ENCODE measurements around the gene PJA2. TPM values are rescaled to one million over a fixed set of nuclear protein-coding genes. Genes with fewer than 3 reads are reported as not detected.

The PJA2 gene
- total and polyA plus RNA-seq, 2 donors (not counting 1 experiment from before 2014, with no cell fraction given) = 21.3 to 90.4 TPM

- Histone ChIP-seq H3K27ac (ENCODE audit: low read length in 2 of 2) (no peak overlapping the region), H3K36me3 (replicated peaks in 1 of 2; ENCODE audit: control extremely low read depth in 1 of 2, control insufficient read depth in 1 of 2, extremely low read depth in 1 of 2, insufficient read depth in 2 of 2, low read length in 1 of 2) (peaks cover 3% of the 10 kb centered on the region in 2 experiments), H3K9me3 (ENCODE audit: control extremely low read depth in 1 of 3, control insufficient read depth in 2 of 3, insufficient read depth in 1 of 3, low read length in 2 of 3) (peaks cover 0 to 14% (median 2%) of the 10 kb centered on the region in 3 donors), H4K20me1 (ENCODE audit: control insufficient read depth, insufficient read depth, low read length, poor library complexity, severe bottlenecking) (peaks cover 45% of the 10 kb centered on the region), H3K27me3 (replicated peaks in 1 of 4; ENCODE audit: control extremely low read depth in 1 of 4, control insufficient read depth in 3 of 4, insufficient read depth in 4 of 4, low read length in 3 of 4) (no peaks in the 10 kb centered on the region), H3K4me3 (ENCODE audit: control extremely low read depth in 1 of 5, extremely low read depth in 1 of 5, insufficient read depth in 1 of 5, low read depth in 2 of 5, low read length in 4 of 5) (no peak overlapping the region), H3K79me2 (ENCODE audit: control insufficient read depth, insufficient read depth, low read length) (peaks cover 96% of the 10 kb centered on the region), H3K4me2 (replicated peaks; ENCODE audit: low read depth, low read length, poor library complexity, severe bottlenecking) (peak overlapping the region; percentile 13), H3K9ac (ENCODE audit: low read length) (no peak overlapping the region), H3K4me1 (ENCODE audit: control insufficient read depth in 2 of 2, insufficient read depth in 2 of 2, low read length in 2 of 2) (peaks cover 13 to 56% of the 10 kb centered on the region in 2 donors), H2AFZ (ENCODE audit: insufficient read depth, low read depth, low read length, poor library complexity, severe bottlenecking) (no peak overlapping the region)
- H3K9me3 Mint-ChIP-seq (ENCODE audit: insufficient read depth) = no peaks in the 10 kb centered on the region
- H3K4me3 Mint-ChIP-seq = no peak overlapping the region
- CTCF ChIA-PET = no interaction called here
- no CpG with 5 or more reads among the region's 6 CpGs for WGBS (ENCODE audit: insufficient coverage)
- no peaks in the 10 kb centered on the region for H3K27me3 Mint-ChIP-seq
- ATAC-seq (ENCODE audit: low read depth) (no peak), DNase-seq (no peak)
- H3K4me1 Mint-ChIP-seq = peaks cover 71% of the 10 kb centered on the region
- H3K27ac Mint-ChIP-seq = no peak overlapping the region
- intact Hi-C loops (cut with micrococcal nuclease) = no loop called here
- no peak for TF ChIP-seq CTCF (IDR thresholded peaks at IDR 0.05)
- TF ChIP-seq EZH2 (IDR thresholded peaks at IDR 0.05; ENCODE audit: borderline replicate concordance, insufficient read depth, low read depth, low read length, poor library complexity, severe bottlenecking) = no peak
- POLR2A ChIA-PET = interaction anchor here (0.6 kb wide), 2 partner anchors 9 to 704 kb away, joined by 3 to 4 read pairs; no protein-coding TSS in a partner anchor
Observed at GRCh38 chr5:109404428-109404960, 5.3 kb downstream of the PJA2 start.

- 100% methylated on average over 2 of the region's 5 CpGs for WGBS (ENCODE audit: insufficient coverage)
- no peak for TF ChIP-seq CTCF (IDR thresholded peaks at IDR 0.05)
- no peak for TF ChIP-seq EZH2 (IDR thresholded peaks at IDR 0.05; ENCODE audit: borderline replicate concordance, insufficient read depth, low read depth, low read length, poor library complexity, severe bottlenecking)
- POLR2A ChIA-PET = no interaction called here
- H3K4me1 ChIP-seq (ENCODE audit: control insufficient read depth in 2 of 2, insufficient read depth in 2 of 2, low read length in 2 of 2) = peaks cover 19 to 59% of the 10 kb centered on the region in 2 donors
- ATAC-seq (ENCODE audit: low read depth) (no peak), DNase-seq (no peak)
- Mint-ChIP-seq H3K27ac (no peak overlapping the region), H3K27me3 (no peaks in the 10 kb centered on the region), H3K4me1 (peaks cover 72% of the 10 kb centered on the region), H3K4me3 (no peak overlapping the region), H3K9me3 (ENCODE audit: insufficient read depth) (no peaks in the 10 kb centered on the region)
- H3K9me3 ChIP-seq (ENCODE audit: control extremely low read depth in 1 of 3, control insufficient read depth in 2 of 3, insufficient read depth in 1 of 3, low read length in 2 of 3) = peaks cover 0 to 14% (median 2%) of the 10 kb centered on the region in 3 donors
- CTCF ChIA-PET = no interaction called here
- peaks cover 55% of the 10 kb centered on the region for H4K20me1 ChIP-seq (ENCODE audit: control insufficient read depth, insufficient read depth, low read length, poor library complexity, severe bottlenecking)
- H3K4me3 ChIP-seq (ENCODE audit: control extremely low read depth in 1 of 5, extremely low read depth in 1 of 5, insufficient read depth in 1 of 5, low read depth in 2 of 5, low read length in 4 of 5) = no peak overlapping the region
- intact Hi-C loops (cut with micrococcal nuclease) = no loop called here
- H3K27ac ChIP-seq (ENCODE audit: low read length in 2 of 2) = no peak overlapping the region
- H3K4me2 ChIP-seq (replicated peaks; ENCODE audit: low read depth, low read length, poor library complexity, severe bottlenecking) = no peak overlapping the region
- H3K36me3 ChIP-seq (replicated peaks in 1 of 2; ENCODE audit: control extremely low read depth in 1 of 2, control insufficient read depth in 1 of 2, extremely low read depth in 1 of 2, insufficient read depth in 2 of 2, low read length in 1 of 2) = peaks cover 3 to 7% of the 10 kb centered on the region in 2 experiments
- H3K27me3 ChIP-seq (replicated peaks in 1 of 4; ENCODE audit: control extremely low read depth in 1 of 4, control insufficient read depth in 3 of 4, insufficient read depth in 4 of 4, low read length in 3 of 4) = no peaks in the 10 kb centered on the region
- H3K79me2 ChIP-seq (ENCODE audit: control insufficient read depth, insufficient read depth, low read length) = peaks cover 100% of the 10 kb centered on the region
- no peak overlapping the region for H3K9ac ChIP-seq (ENCODE audit: low read length)
- H2AFZ ChIP-seq (ENCODE audit: insufficient read depth, low read depth, low read length, poor library complexity, severe bottlenecking) = no peak overlapping the region
Observed at GRCh38 chr5:109403469-109403868, 6.3 kb downstream of the PJA2 start.
